HG03108 (cell line): Measurements from ENCODE around the gene PPM1G.
"Not testable (repeated sequence)": the region's sequence is repeated elsewhere in the genome, so short reads cannot be mapped to it uniquely, and the experiment has no call there.

ENCODE experiments used
- ATAC-seq: cut with Tn5 transposase; IDR thresholded peaks from one replicate; pipeline ENCODE4 v1.9.1; 2021; ENCODE audit warnings: moderate library complexity; ENCODE audit not compliant: unreplicated experiment

Gene PPM1G

GRCh38 chr2:27376151-27376865, 33.1 kb downstream of the PPM1G start:
- ATAC-seq, result no peak

- ATAC-seq, result no peak
These were observed 33.8 kb downstream of the PPM1G start for GRCh38 chr2:27375513-27376099.

GRCh38 chr2:27373567-27373966, 35.8 kb downstream of the PPM1G start:
- ATAC-seq, result no peak

- no peak for ATAC-seq
These were observed 36.5 kb downstream of the PPM1G start for GRCh38 chr2:27372937-27373336.

- peak; percentile 23 for ATAC-seq
These were observed 38.4 kb downstream of the PPM1G start for GRCh38 chr2:27370816-27371620.

- peak; percentile 89 for ATAC-seq
These were observed 39.2 kb downstream of the PPM1G start, which contains the start of the genes EIF2B4 and SNX17 for GRCh38 chr2:27370026-27370815. TSS of gene EIF2B4 (minus strand) at chr2:27370338. CDS start at chr2:27370314, 24 bp downstream. TSS of gene SNX17 (plus strand) at chr2:27370616. CDS start at chr2:27370744, 128 bp downstream.

GRCh38 chr2:27369471-27370025, 39.8 kb downstream of the PPM1G start:
- no peak for ATAC-seq

GRCh38 chr2:27363933-27364332, 45.5 kb downstream of the PPM1G start:
- no peak for ATAC-seq

- no peak for ATAC-seq
These were observed 46.5 kb downstream of the PPM1G start for GRCh38 chr2:27362678-27363420.

- ATAC-seq, result peak; percentile 81
These were observed 52.8 kb downstream of the PPM1G start, which contains the start of gene GTF3C2 for GRCh38 chr2:27356382-27357181. TSS of gene GTF3C2 (minus strand) at chr2:27356764. CDS start at chr2:27343554, 13,210 bp downstream.

- ATAC-seq, result peak; percentile 29
These were observed 53.4 kb downstream of the PPM1G start for GRCh38 chr2:27356056-27356381.

- no peak for ATAC-seq
These were observed 54.8 kb downstream of the PPM1G start for GRCh38 chr2:27354597-27354927.

- no peak for ATAC-seq
These were observed 55.4 kb downstream of the PPM1G start for GRCh38 chr2:27353762-27354596.

GRCh38 chr2:27353386-27353761, 56.0 kb downstream of the PPM1G start:
- not testable (repeated sequence) for ATAC-seq

GRCh38 chr2:27351802-27352598, 57.4 kb downstream of the PPM1G start:
- no peak for ATAC-seq

- ATAC-seq, result no peak
These were observed 59.2 kb downstream of the PPM1G start for GRCh38 chr2:27350106-27350693.

GRCh38 chr2:27347641-27348040, 61.8 kb downstream of the PPM1G start:
- ATAC-seq, result no peak
